Muscle of leg (tissue), 11 donors: ENCODE measurements around the gene ZNF880. TPM values are rescaled to one million over a fixed set of nuclear protein-coding genes. Genes with fewer than 3 reads are reported as not detected.

Experiments
- DNase-seq: peaks from one replicate; pipeline ENCODE4 v3.0.0; 2013
- H3K27ac ChIP-seq: one replicate; pipeline ENCODE4 v1.5.1; 2013; ENCODE audit warnings: mild to moderate bottlenecking, low read length, control low read depth
- H3K27me3 ChIP-seq: one replicate; pipeline ENCODE4 v1.6.1; 2013; ENCODE audit warnings: low read length; ENCODE audit not compliant: control insufficient read depth, insufficient read depth
- H3K36me3 ChIP-seq: one replicate; pipeline ENCODE4 v1.6.1; 2013; ENCODE audit warnings: low read length; ENCODE audit not compliant: control insufficient read depth, insufficient read depth
- H3K4me1 ChIP-seq: one replicate; pipeline ENCODE4 v1.6.1; 2013; ENCODE audit warnings: low read length; ENCODE audit not compliant: control insufficient read depth, insufficient read depth
- H3K4me3 ChIP-seq: one replicate; pipeline ENCODE4 v1.5.1; 2013; ENCODE audit warnings: low read length, control low read depth
- H3K9me3 ChIP-seq: replicated peaks from 2 replicates; pipeline ENCODE4 v1.6.1; 2013; ENCODE audit warnings: low read depth, low read length; ENCODE audit not compliant: control insufficient read depth
- WGBS: methylation state at CpG from one replicate; pipeline ENCODE4 v1.1.5; 2013; ENCODE audit warnings: missing lambda C conversion rate; ENCODE audit not compliant: insufficient coverage; 5-methylcytosine and 5-hydroxymethylcytosine counted together
- polyA plus RNA-seq, 8 donors: library from polyadenylated mRNA; unstranded; fragments of 120-200 nt; gene quantifications; one replicate each; pipeline versions ENCODE4 v1.2.1 to v1.2.3, GENCODE V29; 2013; ENCODE audit warnings: inconsistent platforms in 1 of 8, low replicate concordance in 1 of 8; ENCODE audit not compliant: insufficient read length in 8 of 8, insufficient read depth in 1 of 8
- total RNA-seq: library from RNA; stranded (reverse); fragments of 120-200 nt; gene quantifications from one replicate; pipeline ENCODE4 v1.2.4, GENCODE V29; 2013

The ZNF880 gene
- total and polyA plus RNA-seq, 9 donors, result 11.0 to 25.4 (median 15.0) TPM

GRCh38 chr19:52345162-52345561 lies 24.6 kb upstream of the ZNF880 start:
- Histone ChIP-seq H3K36me3 (peaks cover 13% of the 10 kb centered on the region), H3K27ac (no peak overlapping the region), H3K27me3 (no peaks in the 10 kb centered on the region), H3K4me1 (no peaks in the 10 kb centered on the region), H3K9me3 (no peaks in the 10 kb centered on the region), H3K4me3 (no peak overlapping the region)
- no peak for DNase-seq
- WGBS, result 75% methylated on average over 3 of the region's 6 CpGs

- Histone ChIP-seq H3K4me1 (no peaks in the 10 kb centered on the region), H3K9me3 (no peaks in the 10 kb centered on the region), H3K36me3 (peaks cover 35% of the 10 kb centered on the region), H3K27ac (no peak overlapping the region), H3K4me3 (no peak overlapping the region), H3K27me3 (no peaks in the 10 kb centered on the region)
- no peak for DNase-seq
- 55% methylated on average over 7 of the region's 9 CpGs for WGBS
These were observed 18.2 kb upstream of the ZNF880 start for GRCh38 chr19:52351512-52351911.

- peaks cover 49% of the 10 kb centered on the region for H3K9me3 ChIP-seq
- no peaks in the 10 kb centered on the region for H3K4me1 ChIP-seq
- no peak overlapping the region for H3K4me3 ChIP-seq
- no peak overlapping the region for H3K27ac ChIP-seq
- no CpG with 5 or more reads among the region's 8 CpGs for WGBS
- H3K36me3 ChIP-seq, result peaks cover 18% of the 10 kb centered on the region
- H3K27me3 ChIP-seq, result no peaks in the 10 kb centered on the region
- DNase-seq, result no peak
These were observed 3.3 kb upstream of the ZNF880 start for GRCh38 chr19:52366414-52366824.

GRCh38 chr19:52370341-52370710 lies 603 bp downstream of the ZNF880 start:
- Histone ChIP-seq H3K4me3 (peak overlapping the region; percentile 96), H3K27ac (peak overlapping the region; percentile 100), H3K36me3 (peaks cover 40% of the 10 kb centered on the region), H3K27me3 (no peaks in the 10 kb centered on the region), H3K9me3 (peaks cover 41% of the 10 kb centered on the region), H3K4me1 (no peaks in the 10 kb centered on the region)
- no CpG with 5 or more reads among the region's 7 CpGs for WGBS
- DNase-seq, result no peak

- 50% methylated on average over 1 of the region's 1 CpG for WGBS
- no peaks in the 10 kb centered on the region for H3K27me3 ChIP-seq
- H3K9me3 ChIP-seq, result peaks cover 53% of the 10 kb centered on the region
- no peak overlapping the region for H3K4me3 ChIP-seq
- H3K4me1 ChIP-seq, result no peaks in the 10 kb centered on the region
- peaks cover 35% of the 10 kb centered on the region for H3K36me3 ChIP-seq
- no peak for DNase-seq
- H3K27ac ChIP-seq, result no peak overlapping the region
These were observed 21.4 kb downstream of the ZNF880 start for GRCh38 chr19:52391135-52391534.

- Histone ChIP-seq H3K9me3 (peaks cover 27% of the 10 kb centered on the region), H3K36me3 (peaks cover 31% of the 10 kb centered on the region), H3K27ac (peak within 1 kb of the TSS; percentile 84), H3K4me1 (peaks cover 13% of the 10 kb centered on the region), H3K27me3 (no peaks in the 10 kb centered on the region), H3K4me3 (peak within 1 kb of the TSS; percentile 88)
- DNase-seq, result peak; percentile 98
- WGBS, result 0% methylated on average over 33 of the region's 36 CpGs
These were observed 27.8 kb downstream of the ZNF880 start, which contains the start of gene ZNF528 for GRCh38 chr19:52397310-52398080. Gene ZNF528, plus strand, starts transcription at chr19:52397849. Its CDS starts 4,165 bp downstream, at chr19:52402014.

- WGBS, result 2% methylated on average over 13 of the region's 14 CpGs
- no peak for DNase-seq
- no peaks in the 10 kb centered on the region for H3K27me3 ChIP-seq
- H3K9me3 ChIP-seq, result peaks cover 24% of the 10 kb centered on the region
- H3K4me3 ChIP-seq, result peak overlapping the region; percentile 88
- H3K4me1 ChIP-seq, result peaks cover 13% of the 10 kb centered on the region
- peak overlapping the region; percentile 84 for H3K27ac ChIP-seq
- H3K36me3 ChIP-seq, result peaks cover 34% of the 10 kb centered on the region
These were observed 28.3 kb downstream of the ZNF880 start for GRCh38 chr19:52398081-52398441.

- Histone ChIP-seq H3K9me3 (peaks cover 34% of the 10 kb centered on the region), H3K27me3 (no peaks in the 10 kb centered on the region), H3K27ac (no peak overlapping the region), H3K4me3 (no peak overlapping the region), H3K36me3 (peaks cover 63% of the 10 kb centered on the region), H3K4me1 (no peaks in the 10 kb centered on the region)
- 100% methylated on average over 4 of the region's 6 CpGs for WGBS
- no peak for DNase-seq
These were observed 40.6 kb downstream of the ZNF880 start for GRCh38 chr19:52410276-52410675.

GRCh38 chr19:52415711-52416110 lies 46.0 kb downstream of the ZNF880 start:
- no peaks in the 10 kb centered on the region for H3K27me3 ChIP-seq
- H3K4me1 ChIP-seq, result no peaks in the 10 kb centered on the region
- H3K27ac ChIP-seq, result no peak overlapping the region
- DNase-seq, result no peak
- no peak overlapping the region for H3K4me3 ChIP-seq
- peaks cover 16% of the 10 kb centered on the region for H3K36me3 ChIP-seq
- no CpG with 5 or more reads among the region's 5 CpGs for WGBS
- peaks cover 70% of the 10 kb centered on the region for H3K9me3 ChIP-seq

GRCh38 chr19:52428937-52429336 lies 59.2 kb downstream of the ZNF880 start, which contains the start of gene ZNF534:
Gene ZNF534, plus strand, starts transcription at chr19:52429148. Its CDS starts 2,327 bp downstream, at chr19:52431475.
- DNase-seq, result no peak
- Histone ChIP-seq H3K4me1 (no peaks in the 10 kb centered on the region), H3K4me3 (no peak within 1 kb of the TSS), H3K27ac (no peak within 1 kb of the TSS), H3K36me3 (no peaks in the 10 kb centered on the region), H3K27me3 (no peaks in the 10 kb centered on the region), H3K9me3 (peaks cover 42% of the 10 kb centered on the region)
- WGBS, result 74% methylated on average over 27 of the region's 27 CpGs
